MM.1S (cell line): ENCODE data around the gene PARP15.

Source experiments
- DNase-seq: peaks from one replicate; pipeline ENCODE4 v3.0.0-alpha.2; 2015
- H2AFZ ChIP-seq: fragments of 300-600 bp; sonication (generic); 2 replicates; pipeline ENCODE4 v1.6.0; 2016; ENCODE audit warnings: antibody characterized with exemption, low read length
- H3F3A ChIP-seq: fragments of 300-600 bp; sonication (generic); 2 replicates; pipeline ENCODE4 v1.6.1; 2016; ENCODE audit warnings: mild to moderate bottlenecking, antibody characterized with exemption, low read length, moderate library complexity, mixed read lengths; ENCODE audit not compliant: insufficient read depth
- H3K27ac ChIP-seq: fragments of 300-600 bp; sonication (generic); 2 replicates; pipeline ENCODE4 v1.5.1; 2016; ENCODE audit warnings: mild to moderate bottlenecking, low read length
- H3K27me3 ChIP-seq: fragments of 300-600 bp; sonication (generic); replicated peaks from 2 replicates; pipeline ENCODE4 v1.6.0; 2016; ENCODE audit warnings: low read length; ENCODE audit not compliant: insufficient read depth
- H3K36me3 ChIP-seq: fragments of 300-600 bp; sonication (generic); replicated peaks from 2 replicates; pipeline ENCODE4 v1.6.1; 2016; ENCODE audit warnings: mild to moderate bottlenecking, low read length, mixed read lengths; ENCODE audit not compliant: insufficient read depth
- H3K4me1 ChIP-seq: fragments of 300-600 bp; sonication (generic); 2 replicates; pipeline ENCODE4 v1.6.1; 2016; ENCODE audit warnings: low read length, mixed read lengths
- H3K4me2 ChIP-seq: fragments of 300-600 bp; sonication (generic); 2 replicates; pipeline ENCODE4 v1.6.0; 2016; ENCODE audit warnings: low read depth, low read length
- H3K4me3 ChIP-seq: fragments of 300-600 bp; sonication (generic); 2 replicates; pipeline ENCODE4 v1.5.1; 2016; ENCODE audit warnings: low read length, mixed read lengths
- H3K79me2 ChIP-seq: fragments of 300-600 bp; sonication (generic); 2 replicates; pipeline ENCODE4 v1.6.1; 2016; ENCODE audit warnings: mixed run types, low read length, mixed read lengths
- H3K9ac ChIP-seq: fragments of 300-600 bp; sonication (generic); 2 replicates; pipeline ENCODE4 v1.6.1; 2016; ENCODE audit warnings: low read length, mixed read lengths
- H3K9me2 ChIP-seq: fragments of 300-600 bp; sonication (generic); replicated peaks from 2 replicates; pipeline ENCODE4 v1.6.1; 2016; ENCODE audit warnings: mild to moderate bottlenecking, low read length, mixed read lengths; ENCODE audit not compliant: insufficient read depth
- H3K9me3 ChIP-seq: fragments of 300-600 bp; sonication (generic); replicated peaks from 2 replicates; pipeline ENCODE4 v1.6.1; 2016; ENCODE audit warnings: mild to moderate bottlenecking, low read length, mixed read lengths; ENCODE audit not compliant: insufficient read depth
- H4K20me1 ChIP-seq: fragments of 300-600 bp; sonication (generic); 2 replicates; pipeline ENCODE4 v1.6.1; 2016; ENCODE audit warnings: mild to moderate bottlenecking, low read length, moderate library complexity, mixed read lengths; ENCODE audit not compliant: insufficient read depth
- CTCF ChIP-seq: fragments of 300-600 bp; sonication (generic); IDR thresholded peaks from 2 replicates; pipeline ENCODE4 v1.5.1; 2016; ENCODE audit warnings: antibody characterized with exemption, low read length, mixed read lengths
- EZH2 ChIP-seq: fragments of 300-600 bp; sonication (generic); optimal IDR thresholded peaks from 2 replicates; pipeline ENCODE3; 2017; ENCODE audit warnings: low read depth, mild to moderate bottlenecking, antibody characterized with exemption, low read length, mixed read lengths
- EZH2phosphoT487 ChIP-seq: fragments of 300-600 bp; sonication (generic); IDR thresholded peaks from 2 replicates; pipeline ENCODE4 v1.6.1; 2018; ENCODE audit warnings: antibody characterized with exemption, low read length

PARP15 gene

DNA sequence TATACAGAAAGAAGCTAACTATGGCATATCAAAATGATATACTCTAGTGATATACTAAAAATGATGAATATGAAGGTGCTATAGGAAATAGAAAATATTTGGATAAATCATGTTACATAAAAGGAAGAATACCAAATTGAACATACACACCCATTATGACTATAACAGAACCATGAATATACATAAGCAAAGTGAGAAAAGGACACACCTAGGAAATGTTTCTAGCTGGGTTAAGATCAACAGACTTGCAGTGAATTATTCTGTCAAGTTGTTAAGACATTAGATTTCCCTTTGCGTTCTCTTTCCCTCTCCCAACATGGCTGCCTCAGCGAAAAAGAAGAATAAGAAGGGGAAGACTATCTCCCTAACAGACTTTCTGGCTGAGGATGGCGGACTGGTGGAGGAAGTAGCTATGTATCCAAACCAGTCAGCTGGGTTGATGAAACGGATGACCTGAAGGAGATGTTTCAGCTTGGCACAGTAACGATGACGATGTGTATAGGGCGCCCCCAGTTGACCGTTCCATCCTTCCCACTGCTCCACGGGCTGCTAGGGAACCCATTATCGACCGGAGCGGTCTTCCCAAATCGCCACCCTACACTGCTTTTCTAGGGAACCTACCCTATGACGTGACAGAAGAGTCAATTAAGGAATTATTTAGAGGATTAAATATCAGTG, 83.0 kb downstream of the PARP15 start:
- Histone ChIP-seq H3K79me2 (no peaks in the 10 kb centered on the region), H3K9ac (no peak overlapping the region), H3K27ac (no peak overlapping the region), H3F3A (no peaks in the 10 kb centered on the region), H3K4me3 (no peak overlapping the region), H3K4me2 (no peak overlapping the region), H3K36me3 (no peaks in the 10 kb centered on the region), H2AFZ (no peak overlapping the region), H3K4me1 (no peaks in the 10 kb centered on the region), H3K9me3 (no peaks in the 10 kb centered on the region), H3K9me2 (no peaks in the 10 kb centered on the region), H3K27me3 (no peaks in the 10 kb centered on the region), H4K20me1 (no peaks in the 10 kb centered on the region)
- TF ChIP-seq EZH2phosphoT487 (no peak), CTCF (no peak), EZH2 (no peak)
- DNase-seq: no peak

- H3K4me3 ChIP-seq: no peak overlapping the region
- H3K9me2 ChIP-seq: no peaks in the 10 kb centered on the region
- H3K27me3 ChIP-seq: no peaks in the 10 kb centered on the region
- TF ChIP-seq CTCF: no peak
- no peak for TF ChIP-seq EZH2
- TF ChIP-seq EZH2phosphoT487: no peak
- no peaks in the 10 kb centered on the region for H4K20me1 ChIP-seq
- no peaks in the 10 kb centered on the region for H3K9me3 ChIP-seq
- H3K4me2 ChIP-seq: no peak overlapping the region
- H3F3A ChIP-seq: no peaks in the 10 kb centered on the region
- H3K79me2 ChIP-seq: no peaks in the 10 kb centered on the region
- H3K27ac ChIP-seq: no peak overlapping the region
- no peak overlapping the region for H3K9ac ChIP-seq
- H3K4me1 ChIP-seq: no peaks in the 10 kb centered on the region
- DNase-seq: no peak
- H2AFZ ChIP-seq: no peak overlapping the region
- no peaks in the 10 kb centered on the region for H3K36me3 ChIP-seq
Measured at GRCh38 chr3:122661633-122662032, 84.2 kb downstream of the PARP15 start.

DNA sequence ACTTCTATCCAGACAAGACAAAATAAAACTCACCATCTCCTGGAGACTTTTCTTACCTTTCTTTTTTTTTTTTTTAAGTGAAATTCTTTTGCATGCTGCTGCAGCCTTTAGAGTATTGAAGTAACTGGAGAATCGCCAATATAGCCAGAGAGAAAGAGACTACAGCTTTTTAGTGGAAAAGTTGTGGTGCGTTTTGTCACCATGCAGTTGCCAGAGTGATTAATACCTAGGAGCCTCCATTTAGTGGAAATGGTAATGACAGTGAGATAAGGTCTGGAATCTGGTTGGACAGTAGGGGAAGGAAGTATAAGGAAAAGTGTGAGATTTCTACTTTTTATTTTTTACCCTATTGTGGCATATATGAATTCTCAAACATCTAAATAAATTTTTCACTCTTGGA, 85.1 kb downstream of the PARP15 start:
- no peak for DNase-seq
- TF ChIP-seq CTCF (no peak), EZH2 (no peak), EZH2phosphoT487 (no peak)
- H3K79me2 ChIP-seq: no peaks in the 10 kb centered on the region
- no peaks in the 10 kb centered on the region for H3K9me2 ChIP-seq
- H3K9me3 ChIP-seq: no peaks in the 10 kb centered on the region
- no peaks in the 10 kb centered on the region for H3K36me3 ChIP-seq
- no peak overlapping the region for H3K4me2 ChIP-seq
- no peak overlapping the region for H3K9ac ChIP-seq
- no peaks in the 10 kb centered on the region for H4K20me1 ChIP-seq
- no peak overlapping the region for H3K27ac ChIP-seq
- no peaks in the 10 kb centered on the region for H3K4me1 ChIP-seq
- no peaks in the 10 kb centered on the region for H3K27me3 ChIP-seq
- H3K4me3 ChIP-seq: no peak overlapping the region
- no peak overlapping the region for H2AFZ ChIP-seq
- H3F3A ChIP-seq: no peaks in the 10 kb centered on the region
